WTC11 (cell line): Measurements from ENCODE around the gene ITK. TPM values are rescaled to one million over a fixed set of nuclear protein-coding genes. Genes with fewer than 3 reads are reported as not detected.

Experiments used
- ATAC-seq: fragments of 200-7000 bp; cut with Tn5 transposase; 2 replicates; pipeline ENCODE4 v1.10.0; 2021; ENCODE audit warnings: mild to moderate bottlenecking, moderate library complexity
- CTCF ChIA-PET: fragments of 300-600 bp; sonication (Branson Sonifier 250); formaldehyde crosslinking; loops from one replicate; lab custom pipeline; 2021; ENCODE audit warnings: antibody characterized with exemption; lab: Charles Lee
- POLR2A ChIA-PET: fragments of 350-600 bp; sonication (Branson Sonifier 250); formaldehyde crosslinking; loops from one replicate; lab custom pipeline; 2021; ENCODE audit warnings: antibody characterized with exemption; lab: Charles Lee
- DNase-seq: peaks from one replicate; pipeline ENCODE4 v3.0.0; 2021; ENCODE audit warnings: low spot score
- H3K27ac Mint-ChIP-seq: 2 replicates; pipeline ENCODE4 v1.8.0; 2021; ENCODE audit warnings: mixed read lengths
- H3K27me3 Mint-ChIP-seq: 2 replicates; pipeline ENCODE4 v1.8.0; 2021; ENCODE audit warnings: low read depth, mild to moderate bottlenecking, moderate library complexity, mixed read lengths
- H3K36me3 Mint-ChIP-seq: 2 replicates; pipeline ENCODE4 v1.8.0; 2021; ENCODE audit warnings: mixed read lengths
- H3K4me1 Mint-ChIP-seq: 2 replicates; pipeline ENCODE4 v1.8.0; 2022; ENCODE audit warnings: mixed read lengths
- H3K4me3 Mint-ChIP-seq: 2 replicates; pipeline ENCODE4 v1.8.0; 2021; ENCODE audit warnings: mild to moderate bottlenecking, moderate library complexity, mixed read lengths
- H3K9me3 Mint-ChIP-seq: 2 replicates; pipeline ENCODE4 v1.8.0; 2021; ENCODE audit warnings: mixed read lengths
- AFF4 ChIP-seq: sonication (generic); formaldehyde crosslinking; IDR thresholded peaks from 2 replicates; pipeline ENCODE4 v1.8.1; 2023; ENCODE audit warnings: mild to moderate bottlenecking, missing genetic modification reagents, borderline replicate concordance
- CBFB ChIP-seq: sonication (generic); formaldehyde crosslinking; IDR thresholded peaks from 2 replicates; pipeline ENCODE4 v1.8.1; 2022; ENCODE audit warnings: mild to moderate bottlenecking, low read depth, missing genetic modification reagents
- CREB1 ChIP-seq: sonication (generic); formaldehyde crosslinking; IDR thresholded peaks from 2 replicates; pipeline ENCODE4 v1.8.0; 2023; ENCODE audit warnings: mild to moderate bottlenecking, missing genetic modification reagents
- CREM ChIP-seq: sonication (generic); formaldehyde crosslinking; IDR thresholded peaks from 2 replicates; pipeline ENCODE4 v1.8.1; 2022; ENCODE audit warnings: mild to moderate bottlenecking, missing genetic modification reagents, moderate library complexity
- FOXJ3 ChIP-seq: sonication (generic); formaldehyde crosslinking; IDR thresholded peaks from 2 replicates; pipeline ENCODE4 v1.9.0; 2021; ENCODE audit warnings: missing genetic modification reagents, mild to moderate bottlenecking, borderline replicate concordance
- FOXK1 ChIP-seq: sonication (generic); formaldehyde crosslinking; IDR thresholded peaks from 2 replicates; pipeline ENCODE4 v1.8.0; 2022; ENCODE audit warnings: mild to moderate bottlenecking, moderate library complexity, missing genetic modification reagents
- FOXP1 ChIP-seq: sonication (generic); formaldehyde crosslinking; IDR thresholded peaks from 2 replicates; pipeline ENCODE4 v1.8.0; 2022; ENCODE audit warnings: missing genetic modification reagents, mild to moderate bottlenecking, moderate library complexity, borderline replicate concordance
- GABPB1 ChIP-seq: sonication (generic); formaldehyde crosslinking; IDR thresholded peaks from 2 replicates; pipeline ENCODE4 v1.8.1; 2023; ENCODE audit warnings: mild to moderate bottlenecking, missing genetic modification reagents
- IRF2 ChIP-seq: sonication (generic); formaldehyde crosslinking; IDR thresholded peaks from 2 replicates; pipeline ENCODE4 v1.8.0; 2022; ENCODE audit warnings: low read depth, missing genetic modification reagents, borderline replicate concordance
- JUN ChIP-seq: sonication (generic); formaldehyde crosslinking; IDR thresholded peaks from 2 replicates; pipeline ENCODE4 v1.8.0; 2023; ENCODE audit warnings: mild to moderate bottlenecking, missing genetic modification reagents
- NFE2L1 ChIP-seq: sonication (generic); formaldehyde crosslinking; IDR thresholded peaks from 2 replicates; pipeline ENCODE4 v1.8.1; 2023; ENCODE audit warnings: missing genetic modification reagents
- NR2C2 ChIP-seq: sonication (generic); formaldehyde crosslinking; IDR thresholded peaks from 2 replicates; pipeline ENCODE4 v1.8.0; 2022; ENCODE audit warnings: mild to moderate bottlenecking, missing genetic modification reagents
- PREB ChIP-seq: sonication (generic); formaldehyde crosslinking; IDR thresholded peaks from 2 replicates; pipeline ENCODE4 v1.8.1; 2022; ENCODE audit warnings: mild to moderate bottlenecking, missing genetic modification reagents, moderate library complexity, borderline replicate concordance
- PRRX2 ChIP-seq: fragments of 250-450 bp; sonication (Bioruptor Pico); IDR thresholded peaks from 2 replicates; pipeline ENCODE4 v1.8.0; 2021; ENCODE audit warnings: mild to moderate bottlenecking
- RELA ChIP-seq: sonication (generic); formaldehyde crosslinking; IDR thresholded peaks from 2 replicates; pipeline ENCODE4 v1.8.1; 2022; ENCODE audit warnings: missing genetic modification reagents, mild to moderate bottlenecking, borderline replicate concordance
- RORB ChIP-seq: fragments of 250-450 bp; sonication (Bioruptor Pico); IDR thresholded peaks from 2 replicates; pipeline ENCODE4 v1.9.0; 2021; ENCODE audit warnings: mild to moderate bottlenecking
- SP1 ChIP-seq: sonication (generic); formaldehyde crosslinking; conservative IDR thresholded peaks from 2 replicates; pipeline ENCODE4 v1.8.1; 2022; ENCODE audit warnings: missing genetic modification reagents
- TEAD4 ChIP-seq: sonication (generic); formaldehyde crosslinking; IDR thresholded peaks from 2 replicates; pipeline ENCODE4 v1.8.0; 2022; ENCODE audit warnings: mild to moderate bottlenecking, missing genetic modification reagents
- TP53 ChIP-seq: sonication (generic); formaldehyde crosslinking; IDR thresholded peaks from 2 replicates; pipeline ENCODE4 v1.8.1; 2023; ENCODE audit warnings: mild to moderate bottlenecking, missing genetic modification reagents
- ZNF121 ChIP-seq: sonication (generic); formaldehyde crosslinking; IDR thresholded peaks from 2 replicates; pipeline ENCODE4 v1.8.0; 2023; ENCODE audit warnings: missing genetic modification reagents
- ZNF317 ChIP-seq: sonication (generic); formaldehyde crosslinking; IDR thresholded peaks from 2 replicates; pipeline ENCODE4 v1.8.1; 2023; ENCODE audit warnings: low read depth, mild to moderate bottlenecking, moderate library complexity, missing genetic modification reagents, borderline replicate concordance
- total RNA-seq: library from RNA; stranded (reverse); gene quantifications from 3 replicates; pipeline ENCODE4 v1.2.3, GENCODE V29; 2021
- TF ChIP-seq, protein P1 (sequence below): sonication (generic); formaldehyde crosslinking; IDR thresholded peaks from 2 replicates; pipeline ENCODE4 v1.8.1; 2023; ENCODE audit warnings: mild to moderate bottlenecking, missing genetic modification reagents
- TF ChIP-seq, protein P2 (sequence below): sonication (generic); formaldehyde crosslinking; IDR thresholded peaks from 2 replicates; pipeline ENCODE4 v1.8.0; 2023; ENCODE audit warnings: missing genetic modification reagents, mild to moderate bottlenecking, borderline replicate concordance
- TF ChIP-seq, protein P3 (sequence below): fragments of 250-450 bp; sonication (Bioruptor Pico); IDR thresholded peaks from 2 replicates; pipeline ENCODE4 v1.8.0; 2021; ENCODE audit warnings: mild to moderate bottlenecking

The ITK gene
- total RNA-seq, 1 experiment from 2014 or later = 0.52 TPM

GRCh38 chr5:157177953-157178352, 2.7 kb upstream of the ITK start (continued):
- TF ChIP-seq AFF4 (CRISPR knock-in tag) (no peak), ZNF317 (CRISPR knock-in tag) (no peak), CREM (no peak), FOXJ3 (CRISPR knock-in tag) (no peak), FOXK1 (no peak), PREB (CRISPR knock-in tag) (no peak)

GRCh38 chr5:157178966-157179365, 1.7 kb upstream of the ITK start:
- Mint-ChIP-seq H3K27ac (no peak overlapping the region), H3K9me3 (peaks cover 8% of the 10 kb centered on the region), H3K4me3 (no peak overlapping the region), H3K36me3 (no peaks in the 10 kb centered on the region), H3K4me1 (no peaks in the 10 kb centered on the region), H3K27me3 (peaks cover 18% of the 10 kb centered on the region)
- ATAC-seq (no peak), DNase-seq (no peak)
- ChIA-PET POLR2A (no interaction called here), CTCF (no interaction called here)
- TF ChIP-seq FOXP1 (no peak), TEAD4 (CRISPR knock-in tag) (no peak), CREB1 (CRISPR knock-in tag) (no peak), JUN (CRISPR knock-in tag) (no peak), NR2C2 (no peak), PRRX2 (CRISPR knock-in tag) (no peak), IRF2 (CRISPR knock-in tag) (no peak), RELA (no peak), SP1 (CRISPR knock-in tag) (no peak), GABPB1 (CRISPR knock-in tag) (no peak), ZNF121 (CRISPR knock-in tag) (no peak), TP53 (CRISPR knock-in tag) (no peak), FOXK1 (no peak), RORB (CRISPR knock-in tag) (no peak), CBFB (no peak), NFE2L1 (CRISPR knock-in tag) (no peak)
- TF ChIP-seq, protein P1, sequence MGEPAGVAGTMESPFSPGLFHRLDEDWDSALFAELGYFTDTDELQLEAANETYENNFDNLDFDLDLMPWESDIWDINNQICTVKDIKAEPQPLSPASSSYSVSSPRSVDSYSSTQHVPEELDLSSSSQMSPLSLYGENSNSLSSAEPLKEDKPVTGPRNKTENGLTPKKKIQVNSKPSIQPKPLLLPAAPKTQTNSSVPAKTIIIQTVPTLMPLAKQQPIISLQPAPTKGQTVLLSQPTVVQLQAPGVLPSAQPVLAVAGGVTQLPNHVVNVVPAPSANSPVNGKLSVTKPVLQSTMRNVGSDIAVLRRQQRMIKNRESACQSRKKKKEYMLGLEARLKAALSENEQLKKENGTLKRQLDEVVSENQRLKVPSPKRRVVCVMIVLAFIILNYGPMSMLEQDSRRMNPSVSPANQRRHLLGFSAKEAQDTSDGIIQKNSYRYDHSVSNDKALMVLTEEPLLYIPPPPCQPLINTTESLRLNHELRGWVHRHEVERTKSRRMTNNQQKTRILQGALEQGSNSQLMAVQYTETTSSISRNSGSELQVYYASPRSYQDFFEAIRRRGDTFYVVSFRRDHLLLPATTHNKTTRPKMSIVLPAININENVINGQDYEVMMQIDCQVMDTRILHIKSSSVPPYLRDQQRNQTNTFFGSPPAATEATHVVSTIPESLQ (CRISPR knock-in tag) = no peak
- TF ChIP-seq, protein P2, sequence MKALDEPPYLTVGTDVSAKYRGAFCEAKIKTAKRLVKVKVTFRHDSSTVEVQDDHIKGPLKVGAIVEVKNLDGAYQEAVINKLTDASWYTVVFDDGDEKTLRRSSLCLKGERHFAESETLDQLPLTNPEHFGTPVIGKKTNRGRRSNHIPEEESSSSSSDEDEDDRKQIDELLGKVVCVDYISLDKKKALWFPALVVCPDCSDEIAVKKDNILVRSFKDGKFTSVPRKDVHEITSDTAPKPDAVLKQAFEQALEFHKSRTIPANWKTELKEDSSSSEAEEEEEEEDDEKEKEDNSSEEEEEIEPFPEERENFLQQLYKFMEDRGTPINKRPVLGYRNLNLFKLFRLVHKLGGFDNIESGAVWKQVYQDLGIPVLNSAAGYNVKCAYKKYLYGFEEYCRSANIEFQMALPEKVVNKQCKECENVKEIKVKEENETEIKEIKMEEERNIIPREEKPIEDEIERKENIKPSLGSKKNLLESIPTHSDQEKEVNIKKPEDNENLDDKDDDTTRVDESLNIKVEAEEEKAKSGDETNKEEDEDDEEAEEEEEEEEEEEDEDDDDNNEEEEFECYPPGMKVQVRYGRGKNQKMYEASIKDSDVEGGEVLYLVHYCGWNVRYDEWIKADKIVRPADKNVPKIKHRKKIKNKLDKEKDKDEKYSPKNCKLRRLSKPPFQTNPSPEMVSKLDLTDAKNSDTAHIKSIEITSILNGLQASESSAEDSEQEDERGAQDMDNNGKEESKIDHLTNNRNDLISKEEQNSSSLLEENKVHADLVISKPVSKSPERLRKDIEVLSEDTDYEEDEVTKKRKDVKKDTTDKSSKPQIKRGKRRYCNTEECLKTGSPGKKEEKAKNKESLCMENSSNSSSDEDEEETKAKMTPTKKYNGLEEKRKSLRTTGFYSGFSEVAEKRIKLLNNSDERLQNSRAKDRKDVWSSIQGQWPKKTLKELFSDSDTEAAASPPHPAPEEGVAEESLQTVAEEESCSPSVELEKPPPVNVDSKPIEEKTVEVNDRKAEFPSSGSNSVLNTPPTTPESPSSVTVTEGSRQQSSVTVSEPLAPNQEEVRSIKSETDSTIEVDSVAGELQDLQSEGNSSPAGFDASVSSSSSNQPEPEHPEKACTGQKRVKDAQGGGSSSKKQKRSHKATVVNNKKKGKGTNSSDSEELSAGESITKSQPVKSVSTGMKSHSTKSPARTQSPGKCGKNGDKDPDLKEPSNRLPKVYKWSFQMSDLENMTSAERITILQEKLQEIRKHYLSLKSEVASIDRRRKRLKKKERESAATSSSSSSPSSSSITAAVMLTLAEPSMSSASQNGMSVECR (CRISPR knock-in tag) = no peak
- TF ChIP-seq, protein P3, sequence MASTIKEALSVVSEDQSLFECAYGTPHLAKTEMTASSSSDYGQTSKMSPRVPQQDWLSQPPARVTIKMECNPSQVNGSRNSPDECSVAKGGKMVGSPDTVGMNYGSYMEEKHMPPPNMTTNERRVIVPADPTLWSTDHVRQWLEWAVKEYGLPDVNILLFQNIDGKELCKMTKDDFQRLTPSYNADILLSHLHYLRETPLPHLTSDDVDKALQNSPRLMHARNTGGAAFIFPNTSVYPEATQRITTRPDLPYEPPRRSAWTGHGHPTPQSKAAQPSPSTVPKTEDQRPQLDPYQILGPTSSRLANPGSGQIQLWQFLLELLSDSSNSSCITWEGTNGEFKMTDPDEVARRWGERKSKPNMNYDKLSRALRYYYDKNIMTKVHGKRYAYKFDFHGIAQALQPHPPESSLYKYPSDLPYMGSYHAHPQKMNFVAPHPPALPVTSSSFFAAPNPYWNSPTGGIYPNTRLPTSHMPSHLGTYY (CRISPR knock-in tag) = no peak
